DMS114 treated with DMSO at 0.1 percent for 48 hours (cell line): ENCODE measurements around the gene RPL11.
"Not testable (repeated sequence)": the region's sequence is repeated elsewhere in the genome, so short reads cannot be mapped to it uniquely, and the experiment has no call there.

Experiments used
- DNase-seq: peaks from one replicate; lab custom pipeline; 2025; ENCODE audit not compliant: unreplicated experiment; lab: John Stamatoyannopoulos, UW

RPL11 gene

DNA sequence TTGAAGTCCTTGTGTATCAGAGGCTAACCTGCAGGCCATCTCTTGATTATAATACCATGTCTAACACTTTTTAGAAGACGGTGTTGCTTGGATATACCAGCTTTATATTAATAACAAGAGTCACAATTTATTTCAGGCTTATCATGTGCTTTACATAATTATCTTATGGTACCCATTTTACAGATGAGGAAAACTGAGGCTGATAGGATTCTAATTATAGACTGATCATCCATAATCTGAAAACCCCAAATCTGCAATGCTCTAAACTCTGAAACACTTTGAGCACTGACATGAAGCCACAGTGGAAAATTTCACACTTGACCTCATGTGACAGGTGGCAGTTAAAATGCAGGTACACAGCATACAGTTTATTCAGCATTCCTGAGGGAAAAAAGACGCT lies 7.2 kb upstream of the RPL11 start:
- DNase-seq = no peak

DNA sequence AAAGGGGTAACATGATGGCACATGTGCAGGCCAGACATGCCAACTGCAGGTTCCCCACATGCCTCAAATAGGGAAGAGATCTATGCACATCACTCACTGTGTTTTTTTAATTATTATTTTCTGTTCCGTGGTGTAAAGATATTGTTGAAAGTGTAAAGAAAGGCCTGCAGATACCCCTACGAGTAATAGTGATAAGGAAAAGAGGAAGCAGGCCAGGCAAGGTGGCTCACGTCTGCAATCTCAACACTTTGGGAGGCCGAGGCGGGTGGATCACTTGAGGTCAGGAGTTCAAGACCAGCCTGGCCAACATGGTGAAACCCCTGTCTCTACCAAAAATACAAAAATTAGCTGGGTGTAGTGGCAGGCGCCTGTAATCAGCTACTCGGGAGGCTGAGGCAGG lies 6.4 kb upstream of the RPL11 start:
- not testable (repeated sequence) for DNase-seq

DNA sequence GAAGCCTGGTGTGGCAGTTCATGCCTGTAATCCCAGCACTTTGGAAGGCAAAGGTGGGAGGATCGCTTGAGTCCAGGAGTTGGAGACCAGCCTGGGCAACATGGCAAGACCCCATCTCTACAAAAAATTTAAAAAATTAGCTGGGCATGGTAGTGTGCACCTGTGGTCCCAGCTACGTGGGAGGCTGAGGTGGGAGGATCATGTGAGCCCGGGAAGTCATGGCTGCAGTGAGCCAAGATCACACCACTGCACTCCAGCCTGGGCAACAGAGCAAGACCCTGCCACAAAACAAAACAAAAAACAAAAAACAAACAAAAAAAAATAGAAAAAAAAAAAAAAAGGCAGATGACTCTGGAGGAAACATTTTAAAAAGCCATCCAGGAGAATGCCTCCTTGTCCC lies 3.9 kb upstream of the RPL11 start:
- DNase-seq = not testable (repeated sequence)

DNA sequence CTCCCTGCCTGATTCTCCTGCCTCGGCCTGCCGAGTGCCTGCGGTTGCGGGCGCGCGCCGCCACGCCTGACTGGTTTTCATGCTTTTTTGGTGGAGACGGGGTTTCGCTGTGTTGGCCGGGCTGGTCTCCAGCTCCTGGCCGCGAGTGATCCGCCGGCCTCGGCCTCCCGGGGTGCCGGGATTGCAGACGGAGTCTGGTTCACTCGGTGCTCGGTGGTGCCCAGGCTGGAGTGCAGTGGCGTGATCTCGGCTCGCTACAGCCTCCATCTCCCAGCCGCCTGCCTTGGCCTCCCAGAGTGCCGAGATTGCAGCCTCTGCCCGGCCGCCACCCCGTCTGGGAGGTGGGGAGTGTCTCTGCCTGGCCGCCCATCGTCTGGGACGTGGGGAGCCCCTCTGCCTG lies 3.3 kb upstream of the RPL11 start:
- DNase-seq = not testable (repeated sequence)

DNA sequence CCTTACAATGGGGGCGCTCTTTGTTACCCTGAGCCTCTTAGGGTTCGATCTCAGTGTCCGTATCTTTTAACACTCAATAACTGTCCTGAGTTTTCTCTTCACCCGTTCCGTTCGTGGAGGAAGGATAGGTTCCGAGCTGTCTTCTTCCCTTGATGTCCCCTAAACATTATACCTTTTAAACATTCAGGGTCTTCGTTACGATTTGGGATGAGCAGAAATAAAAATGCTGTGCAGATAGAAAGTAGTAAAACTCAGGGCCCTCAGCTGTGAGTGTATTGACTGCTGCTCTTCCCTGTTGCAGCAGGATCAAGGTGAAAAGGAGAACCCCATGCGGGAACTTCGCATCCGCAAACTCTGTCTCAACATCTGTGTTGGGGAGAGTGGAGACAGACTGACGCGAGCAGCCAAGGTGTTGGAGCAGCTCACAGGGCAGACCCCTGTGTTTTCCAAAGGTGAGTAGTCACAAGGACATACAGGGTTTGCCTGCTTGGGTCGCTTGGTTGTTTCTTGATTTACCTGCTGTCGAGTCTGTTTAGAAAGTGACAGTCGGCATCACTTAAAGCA lies 784 bp downstream of the RPL11 start:
- DNase-seq = no peak

DNA sequence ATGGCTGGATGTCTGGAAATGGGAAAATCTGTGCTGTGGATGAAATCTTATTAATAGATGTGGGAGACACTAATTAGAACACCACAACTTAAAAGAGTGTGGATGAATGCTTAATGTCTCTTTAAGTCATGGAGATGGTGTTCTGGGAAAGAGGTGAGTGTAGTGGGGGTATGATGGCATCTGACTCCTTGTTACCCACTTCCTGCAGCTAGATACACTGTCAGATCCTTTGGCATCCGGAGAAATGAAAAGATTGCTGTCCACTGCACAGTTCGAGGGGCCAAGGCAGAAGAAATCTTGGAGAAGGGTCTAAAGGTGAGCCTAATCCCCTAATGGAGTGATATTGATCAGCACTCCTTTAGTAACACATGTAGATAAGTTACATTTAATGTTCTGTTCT lies 2.0 kb downstream of the RPL11 start:
- no peak for DNase-seq

DNA sequence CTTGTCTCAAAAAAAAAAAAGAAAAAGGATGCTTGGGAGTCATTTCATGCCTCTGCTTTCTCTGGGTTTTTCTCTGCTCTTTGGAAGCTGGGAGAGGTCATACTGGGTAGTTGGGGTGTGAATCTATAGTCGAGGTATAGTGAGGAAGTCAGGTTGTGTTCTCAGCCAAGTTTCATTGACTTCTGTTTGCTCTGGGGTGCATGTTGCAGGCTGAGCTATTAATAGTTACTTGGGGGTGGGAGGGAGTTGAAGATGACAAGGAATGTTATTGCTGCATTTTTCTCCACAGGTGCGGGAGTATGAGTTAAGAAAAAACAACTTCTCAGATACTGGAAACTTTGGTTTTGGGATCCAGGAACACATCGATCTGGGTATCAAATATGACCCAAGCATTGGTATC lies 2.8 kb downstream of the RPL11 start:
- DNase-seq = no peak

DNA sequence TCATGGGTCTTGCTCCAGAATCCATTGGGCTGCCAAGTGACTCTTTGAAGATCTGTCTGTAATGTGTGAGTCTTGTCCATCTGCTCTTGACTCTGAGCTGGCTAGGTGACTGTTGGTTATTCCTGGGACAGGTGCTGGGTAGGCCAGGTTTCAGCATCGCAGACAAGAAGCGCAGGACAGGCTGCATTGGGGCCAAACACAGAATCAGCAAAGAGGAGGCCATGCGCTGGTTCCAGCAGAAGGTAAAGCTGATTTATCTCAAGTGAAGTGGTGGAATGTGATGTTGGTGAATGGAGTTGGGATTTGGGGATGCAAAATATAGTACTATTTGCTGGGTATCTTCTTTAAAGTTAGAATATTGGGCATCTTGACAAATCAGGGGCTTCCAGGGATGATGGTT lies 4.1 kb downstream of the RPL11 start:
- no peak for DNase-seq

DNA sequence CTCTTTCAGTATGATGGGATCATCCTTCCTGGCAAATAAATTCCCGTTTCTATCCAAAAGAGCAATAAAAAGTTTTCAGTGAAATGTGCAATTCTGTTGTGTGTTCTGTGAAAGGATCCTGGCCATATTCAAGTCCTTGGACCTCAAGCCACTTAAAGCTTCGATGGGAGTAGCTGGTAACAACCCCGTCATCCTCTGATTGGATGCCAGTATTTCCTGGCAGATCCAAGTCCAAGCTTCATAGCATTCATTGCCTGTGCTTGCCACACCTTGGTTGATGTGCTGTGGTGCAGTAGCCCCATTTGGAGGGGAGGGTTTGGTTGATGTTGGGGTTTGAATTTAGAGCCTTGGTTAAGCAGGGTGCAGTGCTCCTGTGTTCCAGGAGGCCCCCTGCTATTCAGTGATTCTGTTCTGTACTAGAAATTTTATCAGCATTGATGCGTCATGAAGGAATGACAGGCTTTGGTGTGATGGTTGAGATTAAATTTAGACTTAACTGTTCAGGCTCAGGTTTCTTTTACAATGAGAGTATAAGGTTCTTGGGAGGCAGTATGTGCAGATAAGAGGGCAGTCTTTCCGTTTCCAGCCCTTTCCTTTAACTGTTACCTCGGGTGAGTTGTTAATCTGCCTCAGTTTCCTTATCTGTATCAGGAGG lies 4.9 kb downstream of the RPL11 start:
- no peak for DNase-seq

DNA sequence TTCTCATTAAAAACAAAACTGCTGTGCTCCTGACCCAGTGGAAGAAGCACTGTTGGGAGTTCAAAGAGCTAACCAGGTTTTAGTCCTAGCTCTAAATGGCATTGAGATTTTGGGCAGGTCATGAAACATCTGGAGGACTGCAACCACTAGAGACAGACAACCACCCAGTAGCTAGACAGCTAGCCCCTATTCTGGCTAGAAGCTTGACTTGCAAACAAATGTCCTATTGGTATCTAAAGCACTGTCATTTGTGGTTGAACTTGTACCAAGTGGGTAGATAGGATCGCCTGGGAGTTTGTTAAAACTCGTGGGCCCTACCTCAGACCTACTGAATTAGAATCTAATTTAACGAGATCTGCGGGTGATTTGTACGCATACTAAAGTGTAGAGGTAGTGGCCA lies 6.9 kb downstream of the RPL11 start:
- no peak for DNase-seq

DNA sequence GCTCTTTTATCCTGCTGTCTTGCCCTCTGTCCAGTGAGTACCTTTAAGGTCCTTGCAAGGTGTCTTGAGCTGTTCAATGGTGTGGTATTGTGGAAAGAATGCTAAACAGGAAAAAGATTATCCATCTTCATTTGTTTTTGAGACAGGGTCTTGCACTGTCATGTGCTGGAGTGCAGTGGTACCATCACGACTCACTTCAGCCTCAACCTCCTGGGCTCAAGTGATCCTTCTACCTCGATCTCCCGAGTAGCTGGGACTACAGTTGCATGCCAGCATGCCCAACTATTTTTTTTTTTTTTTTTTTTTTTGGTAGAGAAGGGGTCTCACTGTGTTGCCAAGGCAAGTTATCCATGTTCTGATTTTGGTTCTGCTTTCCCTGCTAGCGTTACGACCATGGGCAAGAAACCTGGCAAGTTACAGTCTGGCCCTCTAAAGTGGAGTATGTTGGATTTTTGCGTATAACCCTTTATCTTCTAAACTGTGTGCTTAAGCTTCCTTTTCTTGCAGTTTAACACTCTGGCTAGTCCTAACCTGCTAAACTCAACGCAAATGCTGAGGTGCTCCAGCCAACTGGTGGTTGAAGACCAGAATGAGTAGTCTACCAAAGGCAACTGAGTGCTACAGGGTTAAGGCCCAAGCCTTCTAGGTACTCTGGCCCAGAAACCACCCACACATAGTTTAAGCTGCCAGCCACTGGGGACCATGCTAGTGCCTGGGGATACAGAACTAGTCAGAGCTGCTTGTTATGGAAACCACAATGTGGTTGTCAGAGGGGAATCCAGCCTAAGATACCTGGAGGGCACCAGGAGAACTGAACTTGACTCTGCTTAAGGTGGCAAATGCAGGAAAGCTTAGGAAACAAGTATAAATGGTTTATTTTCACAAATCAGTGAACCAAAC lies 7.9 kb downstream of the RPL11 start:
- no peak for DNase-seq

DNA sequence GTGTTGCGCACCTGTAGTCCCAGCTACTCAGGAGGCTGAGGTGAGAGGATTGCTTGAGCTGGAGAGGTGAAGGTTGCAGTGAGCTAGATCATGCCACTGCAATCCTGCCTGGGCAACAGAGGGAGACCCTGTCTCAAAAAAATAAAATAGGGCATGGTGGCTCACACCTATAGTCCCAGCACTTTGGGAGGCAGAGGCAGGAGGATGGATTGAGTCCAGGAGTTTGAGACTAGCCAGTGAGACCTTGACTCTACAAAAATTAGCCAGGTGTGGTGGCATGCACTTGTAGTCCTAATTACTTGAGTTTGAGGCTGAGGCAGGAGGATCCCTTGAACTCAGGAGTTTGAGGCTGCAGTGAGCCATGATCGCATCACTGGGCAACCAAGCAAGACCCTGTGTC lies 9.7 kb downstream of the RPL11 start:
- DNase-seq = no peak

DNA sequence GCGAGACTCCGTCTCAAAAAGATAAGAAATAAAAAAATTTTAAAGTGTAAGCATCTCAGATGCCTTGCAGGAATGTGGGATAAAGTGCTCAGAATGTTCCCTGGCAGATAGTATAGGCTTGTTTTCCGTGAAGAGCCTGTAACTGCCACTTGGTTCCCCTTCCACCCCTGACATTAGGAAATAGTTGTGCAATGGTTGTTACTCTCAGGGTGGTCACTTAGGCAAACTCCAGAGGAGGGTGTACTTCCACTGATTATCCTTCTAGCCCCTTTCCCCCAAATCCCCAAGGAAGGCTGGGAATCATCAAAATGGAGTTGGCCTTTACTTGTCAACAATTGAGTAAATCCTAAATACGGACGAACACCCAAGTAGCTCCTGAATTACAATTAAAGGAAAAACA lies 10.4 kb downstream of the RPL11 start:
- DNase-seq = no peak

DNA sequence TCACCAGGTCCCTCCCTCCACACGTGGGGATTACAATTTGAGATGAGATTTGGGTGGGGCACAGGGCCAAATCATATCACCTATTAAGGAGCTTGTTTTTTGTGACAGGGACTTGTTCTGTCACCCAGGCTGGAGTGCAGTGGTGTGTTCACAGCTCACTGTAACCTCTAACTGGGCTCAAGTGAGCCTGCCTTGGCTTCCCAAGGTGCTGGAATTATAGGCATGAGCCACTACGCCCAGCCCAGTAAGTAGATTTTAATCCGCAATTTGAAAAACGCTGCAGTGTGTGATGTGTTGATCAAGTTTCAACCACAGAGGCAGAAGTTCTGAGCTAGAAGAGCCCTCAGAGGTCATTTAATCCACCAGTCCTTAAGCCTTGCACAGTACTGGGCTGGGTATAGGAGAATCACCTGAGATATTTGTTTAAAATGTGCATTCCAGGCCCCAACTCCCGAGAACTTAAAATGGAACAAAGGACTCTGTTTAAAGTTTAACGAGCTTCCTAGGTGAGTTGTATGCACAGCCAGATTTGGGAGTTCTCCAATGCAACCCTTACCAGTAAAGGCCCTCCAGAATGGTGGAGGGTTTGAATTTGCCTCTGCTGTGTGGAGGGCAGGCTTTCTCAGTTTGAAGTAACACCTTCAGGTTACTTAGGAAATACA lies 13.4 kb downstream of the RPL11 start:
- no peak for DNase-seq

DNA sequence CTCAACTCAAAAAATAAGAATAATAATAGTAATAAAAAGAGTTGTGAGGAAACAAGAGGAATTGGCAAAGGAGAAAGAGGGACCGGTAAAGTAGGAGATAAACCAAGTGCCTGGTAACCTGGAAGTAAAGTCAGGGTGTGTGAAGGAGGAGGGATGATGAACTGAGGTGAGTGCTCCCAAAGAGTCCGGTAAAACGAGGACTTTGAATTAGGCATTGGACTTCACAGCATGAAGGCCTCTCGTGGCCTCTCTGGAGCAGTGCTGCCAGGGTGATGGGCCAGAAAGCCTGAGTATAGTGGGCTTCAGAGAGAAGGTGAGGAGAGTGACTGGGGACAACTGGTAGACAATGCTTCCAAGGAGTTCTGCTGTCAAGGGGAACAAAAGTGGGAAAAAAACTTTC lies 17.6 kb downstream of the RPL11 start:
- DNase-seq = no peak

DNA sequence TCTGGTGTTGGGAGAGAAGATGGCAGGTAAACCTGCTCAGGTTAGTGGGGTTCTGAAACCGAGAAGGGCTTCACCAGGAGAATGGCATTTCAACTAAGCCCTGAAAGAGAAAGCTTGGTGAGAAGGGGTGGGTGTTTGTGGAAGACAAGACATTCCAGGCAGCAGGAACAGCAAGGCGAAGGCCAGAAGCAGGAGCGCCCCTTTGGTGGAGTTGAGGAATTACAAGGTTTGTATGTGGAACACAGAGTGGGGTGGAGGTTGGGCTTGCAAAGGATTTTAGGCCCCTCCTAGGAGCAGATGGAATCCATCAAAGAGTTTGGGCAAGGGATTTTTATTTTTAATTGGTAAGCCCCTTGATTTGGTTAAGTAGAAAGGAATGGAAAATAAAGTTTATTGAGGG lies 26.9 kb downstream of the RPL11 start:
- DNase-seq = peak; percentile 36

DNA sequence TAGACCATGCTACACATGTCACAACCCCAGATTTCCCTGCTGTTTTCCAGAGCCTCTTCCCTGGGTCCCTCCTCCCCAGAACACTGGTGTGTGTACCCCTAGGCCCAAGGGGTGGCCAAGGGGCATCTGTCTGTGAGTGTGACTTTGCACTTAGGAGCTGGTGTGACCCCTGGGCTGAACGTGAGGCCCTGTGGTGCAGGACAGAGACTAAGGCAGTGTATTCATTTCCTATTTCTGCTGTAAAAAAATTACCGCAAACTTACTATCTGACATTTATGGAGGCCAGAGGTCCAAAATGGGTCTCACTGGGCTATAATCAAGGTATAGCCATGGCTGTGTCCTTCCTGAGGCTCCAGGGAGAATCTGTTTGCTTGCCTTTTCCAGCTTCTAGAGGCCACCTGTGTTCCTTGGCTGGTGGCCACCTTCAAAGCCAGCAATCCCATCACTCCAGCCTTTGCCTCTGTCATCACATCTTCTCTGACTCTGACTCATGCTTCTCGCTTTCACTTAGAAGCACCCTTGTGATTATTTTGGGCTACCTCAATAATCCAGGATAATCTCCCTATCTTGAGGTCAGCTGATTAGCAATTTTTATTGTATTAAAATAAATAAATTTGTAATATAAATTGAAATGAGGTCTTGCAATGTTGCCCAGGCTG lies 27.7 kb downstream of the RPL11 start:
- no peak for DNase-seq

DNA sequence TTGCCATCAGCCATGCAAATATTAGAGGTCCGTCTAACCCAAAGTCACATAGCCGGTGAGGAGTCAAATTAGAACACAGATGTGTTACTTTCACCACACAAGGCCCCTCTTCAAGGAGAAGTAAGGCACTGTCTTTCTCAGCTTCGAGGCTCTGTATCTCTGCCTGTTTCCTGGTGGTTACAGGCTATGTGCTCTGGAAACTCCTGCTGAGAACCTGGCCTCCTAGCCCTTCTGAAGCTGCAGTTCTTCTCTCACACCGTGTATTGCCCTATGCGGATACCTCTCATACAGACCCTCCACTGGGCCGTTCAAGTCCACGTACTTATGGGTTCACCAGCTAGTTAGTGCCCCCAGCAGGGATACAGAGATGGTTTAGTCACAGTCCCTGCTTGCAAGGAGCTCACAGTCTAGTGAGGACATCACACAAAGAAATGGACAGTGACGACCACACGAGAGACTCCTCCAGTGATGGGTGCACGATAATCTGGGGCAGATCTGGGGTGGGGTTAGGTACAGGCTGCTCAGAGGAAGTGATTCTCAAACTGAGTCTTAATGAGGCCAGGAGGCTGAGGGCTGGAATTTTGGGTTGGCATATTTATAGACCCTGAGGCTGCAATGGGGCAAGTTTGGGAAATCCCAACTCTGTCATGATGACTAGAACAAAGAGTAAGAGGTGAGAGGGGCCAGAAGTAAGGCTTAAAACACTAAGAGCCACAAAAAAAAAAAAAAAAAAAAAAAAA lies 28.8 kb downstream of the RPL11 start:
- DNase-seq = no peak

DNA sequence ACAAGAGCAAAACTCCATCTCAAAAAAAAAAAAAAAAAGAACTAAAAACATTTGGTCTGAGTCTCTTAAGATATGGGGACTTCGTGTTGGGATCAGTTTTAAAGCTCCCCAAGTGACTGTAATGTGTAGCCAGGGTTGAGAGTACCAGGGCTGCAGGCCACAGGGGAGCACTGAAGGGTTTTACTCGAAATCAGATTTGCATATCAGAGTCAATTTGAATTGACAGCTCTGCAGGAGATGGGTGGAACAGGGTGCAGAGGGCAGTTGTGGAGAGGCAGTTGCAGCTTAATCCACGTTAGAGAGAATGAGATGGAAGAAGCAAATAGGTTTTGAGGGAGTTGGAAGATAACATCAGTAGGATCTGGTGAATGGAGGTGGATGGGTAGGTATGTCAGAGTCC lies 31.0 kb downstream of the RPL11 start:
- no peak for DNase-seq

DNA sequence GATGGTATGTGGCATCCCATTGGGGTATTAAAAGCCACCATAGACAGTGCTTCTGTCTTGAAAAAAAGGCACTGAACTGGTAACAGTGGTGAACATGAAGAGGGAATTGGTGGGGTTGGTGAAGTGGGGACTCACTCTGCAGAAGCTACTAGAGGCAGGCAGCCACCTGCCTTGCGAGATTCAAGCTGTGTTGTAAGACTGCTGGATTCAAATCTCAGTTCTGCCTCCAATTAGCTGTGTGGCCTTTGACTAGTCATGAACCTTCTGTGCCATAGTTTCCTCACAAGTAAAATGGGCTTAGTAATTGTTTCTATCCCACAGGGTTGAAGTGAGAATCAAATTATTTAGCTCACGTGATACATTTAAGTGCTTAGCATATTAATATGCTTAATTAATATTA lies 35.1 kb downstream of the RPL11 start:
- no peak for DNase-seq
